ENCODE data around the gene PAPLN. TPM values are rescaled to one million over a fixed set of nuclear protein-coding genes. Genes with fewer than 3 reads are reported as not detected.
A peak's percentile ranks its signal among the peaks of the same experiment; 100 is the strongest.

Gene PAPLN
- total and polyA plus RNA-seq, 9 of the 15 experiments (the other 6 are each of a cell fraction or from before 2014, with no cell fraction given), result 0.43 to 3.5 (median 1.7) TPM

DNA sequence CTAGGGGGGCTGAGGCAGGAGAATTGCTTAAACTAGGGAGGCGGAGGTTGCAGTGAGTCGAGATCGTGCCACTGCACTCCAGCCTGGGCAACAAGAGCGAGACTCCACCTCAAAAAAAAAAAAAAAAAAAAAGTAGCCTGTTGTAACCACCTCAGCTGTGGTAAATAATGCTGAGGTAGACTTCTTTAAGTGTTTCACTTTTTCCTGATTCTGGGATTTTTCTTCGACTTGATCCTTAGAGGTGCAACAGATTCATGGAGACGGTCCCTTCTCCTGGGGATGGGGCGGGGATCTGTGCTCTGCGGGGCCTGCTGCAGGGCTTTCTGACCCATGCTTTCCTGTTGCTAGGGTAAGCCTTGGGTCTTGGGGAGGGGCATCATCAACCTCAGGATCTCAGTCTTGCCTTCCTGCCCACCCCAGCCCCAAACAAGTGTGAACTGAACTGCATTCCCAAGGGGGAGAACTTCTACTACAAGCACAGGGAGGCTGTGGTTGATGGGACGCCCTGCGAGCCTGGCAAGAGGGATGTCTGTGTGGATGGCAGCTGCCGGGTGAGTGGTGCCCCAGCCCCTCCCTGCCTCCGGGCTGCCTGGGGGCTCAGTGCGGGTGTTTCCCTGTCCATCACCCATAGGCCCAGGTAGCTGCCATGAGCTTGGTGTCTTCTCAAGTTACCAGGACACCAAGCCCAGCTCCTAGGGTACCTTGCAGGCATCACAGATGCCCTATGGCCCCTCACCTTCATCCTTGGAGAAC is 12.4 kb downstream of the PAPLN start:
- BruUV-seq (replicated peaks), result no TSS peak
- no peak for DNase-seq (ENCODE audit: extremely low read depth in 1 of 4, low spot score in 3 of 4)
- Histone ChIP-seq H3K4me1 (replicated peaks in 1 of 2; ENCODE audit: control insufficient read depth in 2 of 2, insufficient read depth in 2 of 2, low read length in 2 of 2) (peaks cover 9 to 33% of the 10 kb centered on the region in 2 experiments; a peak in 4 of 5 replicates), H4K20me1 (replicated peaks; ENCODE audit: control insufficient read depth, insufficient read depth, low read length) (no peaks in the 10 kb centered on the region), H2AFZ (ENCODE audit: low read depth, low read length) (no peak overlapping the region), H3K4me2 (ENCODE audit: insufficient read depth, low read length) (no peak overlapping the region), H3K9me1 (ENCODE audit: control insufficient read depth, insufficient read depth, low read length) (no peaks in the 10 kb centered on the region), H3K9me3 (replicated peaks; ENCODE audit: control insufficient read depth, insufficient read depth, low read depth, low read length) (no peaks in the 10 kb centered on the region), H3K9ac (ENCODE audit: insufficient read depth in 1 of 2, low read depth in 2 of 2, low read length in 2 of 2) (no peak overlapping the region), H3K79me2 (ENCODE audit: control insufficient read depth, insufficient read depth, low read length) (no peaks in the 10 kb centered on the region), H3K27ac (ENCODE audit: extremely low read depth, low read depth, low read length) (no peak overlapping the region), H3K4me3 (no peak overlapping the region), H3K36me3 (ENCODE audit: control insufficient read depth, insufficient read depth, low read length) (no peaks in the 10 kb centered on the region), H3K27me3 (ENCODE audit: control insufficient read depth in 2 of 2, insufficient read depth in 2 of 2, low read length in 2 of 2) (peaks cover 0 to 2% of the 10 kb centered on the region in 2 experiments; a peak in 2 of 5 replicates)
- ChIA-PET CTCF (ENCODE audit: low intra/inter-chr PET ratio) (no interaction called here), POLR2A (no interaction called here)
- intact Hi-C loops (cut with micrococcal nuclease) (no loop called here), in situ Hi-C loops (cut with MboI) (no loop called here)
- no peak for FAIRE-seq
- TF ChIP-seq RHOXF2B (CRISPR knock-in tag; conservative IDR thresholded peaks at IDR 0.05), result no peak
- peak; percentile 5; the same call in 1 of the 2 replicates for TF ChIP-seq ZNF316 (IDR thresholded peaks at IDR 0.05)
- WGBS (ENCODE audit: insufficient coverage, low coverage, missing lambda C conversion rate), result 71% methylated on average over 8 of the region's 13 CpGs
- no peak for ATAC-seq

GRCh38 chr14:73250317-73250713 is 13.0 kb downstream of the PAPLN start:
- intact Hi-C loops (cut with micrococcal nuclease) (no loop called here), in situ Hi-C loops (cut with MboI) (no loop called here)
- no peaks in the 10 kb centered on the region for H4K20me1 ChIP-seq (replicated peaks; ENCODE audit: control insufficient read depth, insufficient read depth, low read length)
- no peak overlapping the region for H3K4me2 ChIP-seq (ENCODE audit: insufficient read depth, low read length)
- no TSS peak for BruUV-seq (replicated peaks)
- no peaks in the 10 kb centered on the region for H3K79me2 ChIP-seq (ENCODE audit: control insufficient read depth, insufficient read depth, low read length)
- H3K4me1 ChIP-seq (replicated peaks in 1 of 2; ENCODE audit: control insufficient read depth in 2 of 2, insufficient read depth in 2 of 2, low read length in 2 of 2), result peaks cover 9 to 35% of the 10 kb centered on the region in 2 experiments; a peak in 4 of 5 replicates
- no peaks in the 10 kb centered on the region for H3K36me3 ChIP-seq (ENCODE audit: control insufficient read depth, insufficient read depth, low read length)
- CTCF ChIA-PET (ENCODE audit: low intra/inter-chr PET ratio), result no interaction called here
- no peak overlapping the region for H3K4me3 ChIP-seq
- FAIRE-seq (no peak), DNase-seq (ENCODE audit: extremely low read depth in 1 of 4, low spot score in 3 of 4) (no peak), ATAC-seq (no peak)
- 49% methylated on average over 6 of the region's 11 CpGs for WGBS (ENCODE audit: insufficient coverage, low coverage, missing lambda C conversion rate)
- TF ChIP-seq ZNF408 (CRISPR knock-in tag; IDR thresholded peaks at IDR 0.05; ENCODE audit: low read depth), result no peak
- no peak for TF ChIP-seq ZNF695 (CRISPR knock-in tag; IDR thresholded peaks at IDR 0.05)
- TF ChIP-seq JUND (IDR thresholded peaks at IDR 0.05; ENCODE audit: borderline replicate concordance, low read depth, low read length), result no peak
- TF ChIP-seq JUND (tag; IDR thresholded peaks at IDR 0.05; ENCODE audit: borderline replicate concordance, low read depth, low read length), result no peak
- TF ChIP-seq ZNF766 (CRISPR knock-in tag; conservative IDR thresholded peaks at IDR 0.05), result no peak
- no peak for TF ChIP-seq ZNF212 (CRISPR knock-in tag; IDR thresholded peaks at IDR 0.05)
- TF ChIP-seq MXI1 (IDR thresholded peaks at IDR 0.05; ENCODE audit: low read depth, low read length), result no peak
- no peak for TF ChIP-seq SREBF1 (IDR thresholded peaks at IDR 0.05; ENCODE audit: borderline replicate concordance, low read depth, low read length)
- TF ChIP-seq RBM22 (IDR thresholded peaks at IDR 0.05; ENCODE audit: low read depth, low read length, poor library complexity, severe bottlenecking), result no peak
- no peak for TF ChIP-seq ZNF124 (CRISPR knock-in tag; IDR thresholded peaks at IDR 0.05)
- TF ChIP-seq BMI1 (IDR thresholded peaks at IDR 0.05; ENCODE audit: low read length), result no peak
- TF ChIP-seq NFRKB (IDR thresholded peaks at IDR 0.05; ENCODE audit: low read depth), result no peak
- TF ChIP-seq ZKSCAN8 (CRISPR knock-in tag; IDR thresholded peaks at IDR 0.05), result no peak
- TF ChIP-seq IFI16 (CRISPR knock-in tag; IDR thresholded peaks at IDR 0.05), result no peak
- no peak overlapping the region for H3K27ac ChIP-seq (ENCODE audit: extremely low read depth, low read depth, low read length)
- H2AFZ ChIP-seq (ENCODE audit: low read depth, low read length), result no peak overlapping the region
- POLR2A ChIA-PET, result no interaction called here
- no peaks in the 10 kb centered on the region for H3K9me3 ChIP-seq (replicated peaks; ENCODE audit: control insufficient read depth, insufficient read depth, low read depth, low read length)
- no peaks in the 10 kb centered on the region for H3K9me1 ChIP-seq (ENCODE audit: control insufficient read depth, insufficient read depth, low read length)
- H3K9ac ChIP-seq (ENCODE audit: insufficient read depth in 1 of 2, low read depth in 2 of 2, low read length in 2 of 2), result no peak overlapping the region
- H3K27me3 ChIP-seq (ENCODE audit: control insufficient read depth in 2 of 2, insufficient read depth in 2 of 2, low read length in 2 of 2), result no peaks in the 10 kb centered on the region
